HCT116 (cell line): ENCODE data around the gene MSI2. TPM values are rescaled to one million over a fixed set of nuclear protein-coding genes. Genes with fewer than 3 reads are reported as not detected.

Experiments used
- ATAC-seq: fragments of 200-7000 bp; cut with Tn5 transposase; 2 replicates; pipeline ENCODE4 v1.9.1; 2020; ENCODE audit warnings: mild to moderate bottlenecking, moderate library complexity
- BruUV-seq: library from RNA; stranded (reverse); fragments of 400-500 nt; replicated peaks from 2 replicates; lab custom pipeline; 2021; lab: Mats Ljungman, UMichigan
- CTCF ChIA-PET: fragments of 300-600 bp; sonication (Branson Sonifier 250); formaldehyde crosslinking; loops from one replicate; lab custom pipeline; 2021; ENCODE audit warnings: antibody characterized with exemption; lab: Charles Lee
- POLR2A ChIA-PET: fragments of 300-600, 350-600 bp; sonication (Branson Sonifier 250); formaldehyde crosslinking; loops from one replicate; lab custom pipeline; 2021; ENCODE audit warnings: antibody characterized with exemption; lab: Charles Lee
- RAD21 ChIA-PET, 2 experiments: fragments of 300-600 bp; sonication (Branson Sonifier 250); formaldehyde crosslinking; loops; one replicate each; lab custom pipeline; 2023; ENCODE audit warnings: low total read pairs in 2 of 2; ENCODE audit not compliant: uncharacterized antibody in 2 of 2, unreplicated experiment in 2 of 2, low non-redundant PET in 1 of 2; lab: Charles Lee
- DNase-seq: peaks from one replicate; pipeline ENCODE4 v3.0.0-alpha.2; 2010; ENCODE audit warnings: low read depth, low spot score
- H2AFZ ChIP-seq: fragments of 200-600 bp; shearing (Covaris generic), sonication (generic); 2 replicates; pipeline ENCODE4 v1.6.1; 2017; ENCODE audit warnings: low read depth, mixed run types, mixed read lengths, antibody characterized with exemption, low read length; ENCODE audit not compliant: poor library complexity, severe bottlenecking
- H3K27ac ChIP-seq: 2 replicates; pipeline ENCODE4 v1.5.1; 2012; ENCODE audit warnings: low read depth, low read length
- H3K27me3 ChIP-seq: fragments of 200-600 bp; sonication (generic); 2 replicates; pipeline ENCODE4 v1.6.1; 2016; ENCODE audit warnings: mixed run types, low read length, mixed read lengths; ENCODE audit not compliant: insufficient read depth
- H3K36me3 ChIP-seq, 2 experiments: fragments of 200-500 bp in 1 of 2; fragments of 200-600 bp in 1 of 2; sonication (Bioruptor generic) in 1 of 2; sonication (generic) in 1 of 2; 2 replicates each; pipeline versions ENCODE4 v1.5.1 to v1.6.1; 2014 to 2016; ENCODE audit warnings: low read length in 2 of 2, inconsistent platforms in 1 of 2, mixed read lengths in 1 of 2, mixed run types in 1 of 2; ENCODE audit not compliant: insufficient read depth in 2 of 2, control insufficient read depth in 1 of 2
- H3K4me1 ChIP-seq, 2 experiments: fragments of 200-600 bp in 1 of 2; sonication (generic) in 1 of 2; 2 replicates each; pipeline versions ENCODE4 v1.5.1 to v1.6.1; 2012 to 2017; ENCODE audit warnings: low read length in 2 of 2, inconsistent platforms in 1 of 2, mild to moderate bottlenecking in 1 of 2, mixed read lengths in 1 of 2, mixed run types in 1 of 2, moderate library complexity in 1 of 2; ENCODE audit not compliant: insufficient read depth in 2 of 2, control insufficient read depth in 1 of 2
- H3K4me2 ChIP-seq: fragments of 200-600 bp; sonication (generic); 2 replicates; pipeline ENCODE4 v1.6.1; 2017; ENCODE audit warnings: mixed run types, low read length, mixed read lengths
- H3K4me3 ChIP-seq, 2 experiments: fragments of 200-600 bp in 1 of 2; sonication (generic) in 1 of 2; replicated peaks in 1 of 2; 2 replicates each; pipeline ENCODE4 v1.5.1; 2011 to 2016; ENCODE audit warnings: low read length in 2 of 2, control low read depth in 1 of 2, low read depth in 1 of 2, mild to moderate bottlenecking in 1 of 2, mixed read lengths in 1 of 2, mixed run types in 1 of 2
- H3K79me2 ChIP-seq: fragments of 200-600 bp; sonication (generic); 2 replicates; pipeline ENCODE4 v1.6.1; 2017; ENCODE audit warnings: mild to moderate bottlenecking, mixed run types, low read length, moderate library complexity, mixed read lengths; ENCODE audit not compliant: insufficient read depth
- H3K9ac ChIP-seq: fragments of 200-600 bp; sonication (generic); 2 replicates; pipeline ENCODE4 v1.6.1; 2016; ENCODE audit warnings: low read length, mixed read lengths
- H3K9me2 ChIP-seq: fragments of 200-600 bp; sonication (generic), shearing (Covaris generic); 2 replicates; pipeline ENCODE4 v1.6.1; 2017; ENCODE audit warnings: mixed run types, mild to moderate bottlenecking, moderate library complexity; ENCODE audit not compliant: insufficient read depth
- H3K9me3 ChIP-seq, 2 experiments: fragments of 200-500 bp in 1 of 2; fragments of 200-600 bp in 1 of 2; sonication (Bioruptor generic) in 1 of 2; sonication (generic) in 1 of 2; 2 replicates each; pipeline ENCODE4 v1.6.1; 2014 to 2017; ENCODE audit warnings: low read length in 2 of 2, mixed read lengths in 2 of 2, inconsistent platforms in 1 of 2, low read depth in 1 of 2, mild to moderate bottlenecking in 1 of 2, mixed run types in 1 of 2, moderate library complexity in 1 of 2; ENCODE audit not compliant: control insufficient read depth in 1 of 2, insufficient read depth in 1 of 2
- H4K20me1 ChIP-seq: fragments of 200-600 bp; sonication (generic), shearing (Covaris generic); 2 replicates; pipeline ENCODE4 v1.6.1; 2017; ENCODE audit warnings: mixed run types, mild to moderate bottlenecking, moderate library complexity; ENCODE audit not compliant: insufficient read depth
- CEBPB ChIP-seq: IDR thresholded peaks from 2 replicates; pipeline ENCODE4 v1.6.1; 2012; ENCODE audit warnings: low read depth
- CTCF ChIP-seq, 3 experiments: fragments of 200-600 bp in 1 of 3; sonication (generic) in 1 of 3; IDR thresholded peaks in 2 of 3; conservative IDR thresholded peaks in 1 of 3; 2 replicates each; pipeline ENCODE4 v1.5.1; 2012 to 2017; ENCODE audit warnings: low read depth in 2 of 3, low read length in 2 of 3, antibody characterized with exemption in 1 of 3, borderline replicate concordance in 1 of 3, control low read depth in 1 of 3, mild to moderate bottlenecking in 1 of 3, mixed read lengths in 1 of 3, mixed run types in 1 of 3, moderate library complexity in 1 of 3; ENCODE audit not compliant: insufficient read depth in 1 of 3
- EGR1 ChIP-seq: IDR thresholded peaks from 2 replicates; pipeline ENCODE4 v1.6.1; 2012; ENCODE audit warnings: low read depth
- EZH2 ChIP-seq: fragments of 200-600 bp; sonication (generic); IDR thresholded peaks from 2 replicates; pipeline ENCODE4 v1.6.1; 2017; ENCODE audit warnings: antibody characterized with exemption, mixed run types
- EZH2phosphoT487 ChIP-seq: fragments of 200-600 bp; IDR thresholded peaks from 2 replicates; pipeline ENCODE4 v1.6.1; 2018; ENCODE audit warnings: antibody characterized with exemption, borderline replicate concordance
- FOSL1 ChIP-seq: IDR thresholded peaks from 2 replicates; pipeline ENCODE4 v1.6.1; 2012; ENCODE audit warnings: low read depth
- JUND ChIP-seq: IDR thresholded peaks from 2 replicates; pipeline ENCODE4 v1.6.1; 2012
- POLR2AphosphoS5 ChIP-seq: IDR thresholded peaks from 2 replicates; pipeline ENCODE4 v1.6.1; 2011; ENCODE audit warnings: mild to moderate bottlenecking, low read depth, low read length, moderate library complexity
- RAD21 ChIP-seq: IDR thresholded peaks from 2 replicates; pipeline ENCODE4 v1.6.1; 2012; ENCODE audit warnings: low read depth, mild to moderate bottlenecking
- SIN3A ChIP-seq: IDR thresholded peaks from 2 replicates; pipeline ENCODE4 v1.6.1; 2012; ENCODE audit warnings: low read depth
- SP1 ChIP-seq: IDR thresholded peaks from 2 replicates; pipeline ENCODE4 v1.6.1; 2012; ENCODE audit warnings: low read depth
- TCF7L2 ChIP-seq: IDR thresholded peaks from 2 replicates; pipeline ENCODE4 v1.7.0; 2011; ENCODE audit warnings: borderline replicate concordance, inconsistent platforms; ENCODE audit not compliant: insufficient read depth, insufficient read length; ENCODE audit errors: extremely low read depth
- YY1 ChIP-seq: IDR thresholded peaks from 2 replicates; pipeline ENCODE4 v1.6.1; 2011; ENCODE audit warnings: low read length, low read depth, moderate library complexity, mild to moderate bottlenecking; ENCODE audit not compliant: insufficient replicate concordance; ENCODE audit errors: extremely low read depth
- ZFX ChIP-seq: fragments of 450-650 bp; IDR thresholded peaks from 2 replicates; pipeline ENCODE4 v1.6.1; 2017
- ZNF274 ChIP-seq: fragments of 200-500 bp; sonication (Bioruptor generic); IDR thresholded peaks from 2 replicates; pipeline ENCODE4 v1.6.1; 2014; ENCODE audit warnings: mild to moderate bottlenecking, low read depth, low read length, inconsistent platforms
- intact Hi-C: fragments of 100-400 bp; cut with micrococcal nuclease; formaldehyde crosslinking; loops from 2 replicates; pipeline ENCODE4 v1.10.0; 2022
- total RNA-seq: library from RNA; stranded (reverse); gene quantifications from one replicate; pipeline ENCODE4 v1.2.1, GENCODE V29; 2021; ENCODE audit not compliant: unreplicated experiment
- TF ChIP-seq, protein P1 (sequence below): IDR thresholded peaks from 2 replicates; pipeline ENCODE4 v1.6.1; 2011; ENCODE audit warnings: mild to moderate bottlenecking, low read length, moderate library complexity; ENCODE audit not compliant: insufficient replicate concordance; ENCODE audit errors: extremely low read depth
- TF ChIP-seq, protein P2 (sequence below): IDR thresholded peaks from 2 replicates; pipeline ENCODE4 v1.6.1; 2012

MSI2 gene
- total RNA-seq, 1 experiment from 2014 or later, result 137 TPM

DNA sequence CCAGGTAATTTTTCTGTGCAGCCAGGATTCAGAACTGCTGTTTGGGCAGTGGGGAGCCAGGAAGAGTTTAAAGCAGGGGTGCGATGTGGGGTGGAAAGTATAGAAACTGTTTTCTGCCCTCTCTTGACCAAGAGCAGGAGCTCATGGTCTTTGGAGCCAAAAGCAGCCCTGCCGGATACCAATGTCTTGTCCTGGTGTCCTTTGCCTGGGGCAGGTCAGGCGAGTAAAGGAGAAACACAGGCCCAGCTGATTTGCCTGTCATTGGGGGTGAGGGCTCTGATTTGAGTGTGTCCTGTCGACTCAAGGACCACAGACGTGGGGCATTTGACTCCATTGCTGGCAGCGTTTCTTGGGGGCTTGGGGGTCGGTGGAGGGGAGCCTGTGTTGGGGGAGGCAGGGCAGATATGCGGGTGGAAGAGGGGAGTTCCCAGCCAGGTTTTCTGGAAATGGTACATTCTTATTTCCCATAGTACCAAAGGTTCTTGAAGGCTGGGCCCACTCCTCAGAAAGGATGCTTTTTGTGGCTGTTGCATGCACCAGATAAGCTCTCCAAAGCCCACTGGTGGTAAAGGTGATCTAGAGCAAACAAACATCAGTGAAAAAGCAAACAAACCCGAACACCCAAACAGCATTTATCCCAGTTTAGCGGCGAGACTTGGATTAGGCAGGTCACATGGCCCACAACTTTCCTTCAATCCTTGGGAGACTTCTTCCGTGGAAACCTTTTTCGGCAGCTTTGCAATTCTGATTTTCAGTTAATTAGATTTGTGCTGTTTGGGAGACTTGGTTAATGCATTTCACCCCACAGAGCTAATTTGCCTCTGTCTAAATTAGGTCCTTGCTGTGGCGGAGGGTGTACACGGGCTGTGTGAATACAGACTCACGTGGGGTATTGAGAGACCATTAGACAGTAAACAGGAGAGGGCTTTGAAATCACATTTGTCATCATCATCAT is 59.0 kb downstream of the MSI2 start:
- Histone ChIP-seq H3K9ac (no peak overlapping the region), H3K79me2 (peaks cover 18% of the 10 kb centered on the region; the same call in 1 of the 2 replicates), H3K4me1 (peaks cover 16 to 19% of the 10 kb centered on the region in 2 experiments; a peak in 3 of 4 replicates), H3K4me2 (no peak overlapping the region), H3K9me2 (no peaks in the 10 kb centered on the region), H3K36me3 (no peaks in the 10 kb centered on the region), H4K20me1 (no peaks in the 10 kb centered on the region), H2AFZ (no peak overlapping the region), H3K27ac (no peak overlapping the region), H3K4me3 (no peak overlapping the region), H3K9me3 (no peaks in the 10 kb centered on the region), H3K27me3 (no peaks in the 10 kb centered on the region)
- RAD21 ChIA-PET, result no interaction called here
- POLR2A ChIA-PET, result no interaction called here
- CTCF ChIA-PET, result no interaction called here
- intact Hi-C loops, result no loop called here
- ATAC-seq, result no peak
- BruUV-seq, result no TSS peak
- TF ChIP-seq POLR2AphosphoS5 (no peak), YY1 (no peak), JUND (no peak), ZNF274 (no peak), EGR1 (no peak), EZH2 (no peak), RAD21 (no peak), SP1 (no peak), SIN3A (no peak), ZFX (no peak), CEBPB (no peak), CTCF (IDR thresholded peaks at IDR 0.05 in 2 of 3, conservative IDR thresholded peaks at IDR 0.05 in 1 of 3; ENCODE audit: borderline replicate concordance in 1 of 3, insufficient read depth in 1 of 3, low read depth in 2 of 3, low read length in 2 of 3) (no peak), EZH2phosphoT487 (no peak), TCF7L2 (no peak), FOSL1 (no peak)
- TF ChIP-seq, protein P1, sequence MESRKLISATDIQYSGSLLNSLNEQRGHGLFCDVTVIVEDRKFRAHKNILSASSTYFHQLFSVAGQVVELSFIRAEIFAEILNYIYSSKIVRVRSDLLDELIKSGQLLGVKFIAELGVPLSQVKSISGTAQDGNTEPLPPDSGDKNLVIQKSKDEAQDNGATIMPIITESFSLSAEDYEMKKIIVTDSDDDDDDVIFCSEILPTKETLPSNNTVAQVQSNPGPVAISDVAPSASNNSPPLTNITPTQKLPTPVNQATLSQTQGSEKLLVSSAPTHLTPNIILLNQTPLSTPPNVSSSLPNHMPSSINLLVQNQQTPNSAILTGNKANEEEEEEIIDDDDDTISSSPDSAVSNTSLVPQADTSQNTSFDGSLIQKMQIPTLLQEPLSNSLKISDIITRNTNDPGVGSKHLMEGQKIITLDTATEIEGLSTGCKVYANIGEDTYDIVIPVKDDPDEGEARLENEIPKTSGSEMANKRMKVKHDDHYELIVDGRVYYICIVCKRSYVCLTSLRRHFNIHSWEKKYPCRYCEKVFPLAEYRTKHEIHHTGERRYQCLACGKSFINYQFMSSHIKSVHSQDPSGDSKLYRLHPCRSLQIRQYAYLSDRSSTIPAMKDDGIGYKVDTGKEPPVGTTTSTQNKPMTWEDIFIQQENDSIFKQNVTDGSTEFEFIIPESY, result no peak
- TF ChIP-seq, protein P2, sequence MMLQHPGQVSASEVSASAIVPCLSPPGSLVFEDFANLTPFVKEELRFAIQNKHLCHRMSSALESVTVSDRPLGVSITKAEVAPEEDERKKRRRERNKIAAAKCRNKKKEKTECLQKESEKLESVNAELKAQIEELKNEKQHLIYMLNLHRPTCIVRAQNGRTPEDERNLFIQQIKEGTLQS, result no peak
- no peak for DNase-seq
